K562 (cell line): ENCODE data around the gene GEMIN2. TPM values are rescaled to one million over a fixed set of nuclear protein-coding genes. Genes with fewer than 3 reads are reported as not detected.

Source experiments
- ATAC-seq: fragments of 200-7000 bp; cut with Tn5 transposase; 3 replicates; pipeline ENCODE4 v1.9.1; 2020; ENCODE audit warnings: moderate library complexity
- BruUV-seq: library from RNA; stranded (reverse); fragments of 400-500 nt; replicated peaks from 2 replicates; lab custom pipeline; 2021; lab: Mats Ljungman, UMichigan
- CTCF ChIA-PET: fragments of 300-600 bp; formaldehyde crosslinking; extraction: SDS; loops from one replicate; lab custom pipeline; 2021; ENCODE audit warnings: low intra/inter-chr PET ratio; lab: Yijun Ruan, JAX
- POLR2A ChIA-PET: fragments of 300-600, 350-650 bp; sonication (Branson Sonifier 250); formaldehyde crosslinking; extraction: SDS; loops from one replicate; lab custom pipeline; 2021; ENCODE audit warnings: antibody characterized with exemption, inconsistent platforms; lab: Yijun Ruan, JAX
- DNase-seq, 4 experiments: peaks; one replicate each; pipeline versions ENCODE4 v3.0.0 to v3.0.0-alpha.2; 2011 to 2018; ENCODE audit warnings: low spot score in 3 of 4, mixed read lengths in 3 of 4; ENCODE audit errors: extremely low read depth in 1 of 4
- FAIRE-seq: peaks from 2 replicates; lab custom pipeline; 2011; peaks lifted over from hg19 to GRCh38; lab: Jason Lieb, UNC
- H2AFZ ChIP-seq: 2 replicates; pipeline ENCODE4 v1.6.0; 2011; ENCODE audit warnings: low read depth, low read length, control low read depth, inconsistent platforms
- H3K27ac ChIP-seq: fragments of 200-600 bp; 3 replicates; pipeline ENCODE4 v1.8.0; 2011; ENCODE audit warnings: low read depth, mild to moderate bottlenecking, control low read depth, inconsistent platforms, low read length, moderate library complexity, mixed read lengths; ENCODE audit errors: extremely low read depth
- H3K27me3 ChIP-seq, 2 experiments: fragments of 300-600 bp in 1 of 2; 2 replicates in 1 of 2; 3 replicates in 1 of 2; pipeline versions ENCODE4 v1.6.0 to v1.8.0; 2011; ENCODE audit warnings: inconsistent platforms in 2 of 2, low read length in 2 of 2, mild to moderate bottlenecking in 1 of 2, mixed read lengths in 1 of 2, moderate library complexity in 1 of 2; ENCODE audit not compliant: control insufficient read depth in 2 of 2, insufficient read depth in 2 of 2
- H3K36me3 ChIP-seq: fragments of 300-600 bp; 3 replicates; pipeline ENCODE4 v1.8.0; 2011; ENCODE audit warnings: mild to moderate bottlenecking, low read length, inconsistent platforms; ENCODE audit not compliant: control insufficient read depth, insufficient read depth
- H3K4me1 ChIP-seq, 2 experiments: fragments of 200-600 bp in 1 of 2; replicated peaks in 1 of 2; 2 replicates in 1 of 2; 3 replicates in 1 of 2; pipeline versions ENCODE4 v1.5.1 to v1.8.0; 2011; ENCODE audit warnings: inconsistent platforms in 2 of 2, low read length in 2 of 2, mild to moderate bottlenecking in 1 of 2, mixed read lengths in 1 of 2, moderate library complexity in 1 of 2; ENCODE audit not compliant: control insufficient read depth in 2 of 2, insufficient read depth in 2 of 2
- H3K4me2 ChIP-seq: 2 replicates; pipeline ENCODE4 v1.6.1; 2011; ENCODE audit warnings: low read length, control low read depth, inconsistent platforms, mixed read lengths; ENCODE audit not compliant: insufficient read depth
- H3K4me3 ChIP-seq: fragments of 200-600 bp; sonication (generic), shearing (Covaris generic); 2 replicates; pipeline ENCODE4 v1.5.1; 2016; ENCODE audit warnings: control low read depth, inconsistent platforms
- H3K79me2 ChIP-seq: fragments of 200-600 bp; 3 replicates; pipeline ENCODE4 v1.8.0; 2011; ENCODE audit warnings: low read length, inconsistent platforms; ENCODE audit not compliant: control insufficient read depth, insufficient read depth
- H3K9ac ChIP-seq, 2 experiments: 2 replicates each; pipeline versions ENCODE4 v1.6.0 to v1.6.1; 2011; ENCODE audit warnings: low read depth in 2 of 2, low read length in 2 of 2, control low read depth in 1 of 2, inconsistent platforms in 1 of 2, mild to moderate bottlenecking in 1 of 2, mixed read lengths in 1 of 2; ENCODE audit not compliant: insufficient read depth in 1 of 2
- H3K9me1 ChIP-seq: one replicate; pipeline ENCODE4 v1.6.0; 2011; ENCODE audit warnings: inconsistent platforms, mild to moderate bottlenecking, low read length, moderate library complexity; ENCODE audit not compliant: control insufficient read depth, insufficient read depth
- H3K9me3 ChIP-seq: replicated peaks from 2 replicates; pipeline ENCODE4 v1.5.1; 2011; ENCODE audit warnings: low read depth, low read length, inconsistent platforms; ENCODE audit not compliant: control insufficient read depth, insufficient read depth
- H4K20me1 ChIP-seq: replicated peaks from 2 replicates; pipeline ENCODE4 v1.6.1; 2011; ENCODE audit warnings: low read length, inconsistent platforms, mixed read lengths; ENCODE audit not compliant: control insufficient read depth, insufficient read depth
- ARNT ChIP-seq, 2 experiments: fragments of 450-650 bp; IDR thresholded peaks; 2 replicates each; pipeline ENCODE4 v1.6.1; 2016; ENCODE audit warnings: mild to moderate bottlenecking in 1 of 2
- BRCA1 ChIP-seq, 2 experiments: fragments of 450-650 bp in 1 of 2; sonication (generic) in 1 of 2; formaldehyde crosslinking in 1 of 2; IDR thresholded peaks; 2 replicates each; pipeline versions ENCODE4 v1.5.0 to v1.6.1; 2017 to 2020; ENCODE audit warnings: mild to moderate bottlenecking in 1 of 2, missing genetic modification reagents in 1 of 2
- FUS ChIP-seq: fragments of 200-400 bp; formaldehyde crosslinking; optimal IDR thresholded peaks from 2 replicates; pipeline ENCODE3; 2017; ENCODE audit warnings: low read depth, low read length
- GATAD2B ChIP-seq: fragments of 450-650 bp; IDR thresholded peaks from 2 replicates; pipeline ENCODE4 v1.6.1; 2017; ENCODE audit warnings: mild to moderate bottlenecking, borderline replicate concordance
- TAF9B ChIP-seq: fragments of 450-650 bp; IDR thresholded peaks from 2 replicates; pipeline ENCODE4 v1.6.1; 2018; ENCODE audit warnings: mild to moderate bottlenecking; ENCODE audit not compliant: partially characterized antibody
- TAL1 ChIP-seq: fragments of 450-650 bp; IDR thresholded peaks from 2 replicates; pipeline ENCODE4 v1.6.1; 2016; ENCODE audit warnings: mild to moderate bottlenecking
- THAP7 ChIP-seq: fragments of 250-450 bp; sonication (Bioruptor Pico); IDR thresholded peaks from 2 replicates; pipeline ENCODE4 v1.5.0; 2021
- THRAP3 ChIP-seq: fragments of 450-650 bp; IDR thresholded peaks from 2 replicates; pipeline ENCODE4 v1.6.1; 2016; ENCODE audit warnings: mild to moderate bottlenecking, inconsistent platforms, borderline replicate concordance
- ZNF133 ChIP-seq: fragments of 250-450 bp; sonication (Bioruptor Pico); IDR thresholded peaks from 2 replicates; pipeline ENCODE4 v1.4.0; 2020; ENCODE audit warnings: mild to moderate bottlenecking
- ZNF174 ChIP-seq: fragments of 250-450 bp; sonication (Bioruptor Pico); IDR thresholded peaks from 2 replicates; pipeline ENCODE4 v1.4.0; 2020; ENCODE audit warnings: mild to moderate bottlenecking
- ZNF23 ChIP-seq: fragments of 250-450 bp; sonication (Bioruptor Pico); IDR thresholded peaks from 2 replicates; pipeline ENCODE4 v1.4.0; 2020; ENCODE audit warnings: mild to moderate bottlenecking
- ZNF609 ChIP-seq: sonication (generic); formaldehyde crosslinking; IDR thresholded peaks from 2 replicates; pipeline ENCODE4 v1.8.1; 2023; ENCODE audit warnings: missing genetic modification reagents, mild to moderate bottlenecking, borderline replicate concordance
- ZNF79 ChIP-seq: fragments of 250-450 bp; sonication (Bioruptor Pico); IDR thresholded peaks from 2 replicates; pipeline ENCODE4 v1.4.0; 2020; ENCODE audit warnings: low read depth, mild to moderate bottlenecking, moderate library complexity
- WGBS: fragments of 100-300 bp; shearing (Covaris generic); methylation state at CpG from one replicate; pipeline ENCODE4 v1.1.6; 2016; ENCODE audit warnings: low coverage, mixed read lengths; ENCODE audit not compliant: insufficient coverage; ENCODE audit errors: missing lambda C conversion rate; 5-methylcytosine and 5-hydroxymethylcytosine counted together
- in situ Hi-C: fragments of 300-500 bp; cut with MboI; formaldehyde crosslinking; loops from 4 replicates; pipeline ENCODE4 v1.15.0; 2018; ENCODE audit warnings: inconsistent platforms, mixed read lengths
- intact Hi-C: fragments of 100-400 bp; cut with micrococcal nuclease; formaldehyde crosslinking; loops from 2 replicates; pipeline ENCODE4 v1.14.2; 2022
- polyA plus RNA-seq, 8 experiments: library from polyadenylated mRNA; depleted of rRNA in 4 of 8; stranded (reverse) in 5 of 8; unstranded in 3 of 8; fragments of >200 nt; fragmentation: Nextera tagmentation in 2 of 8; fragmentation: Illumina TruSeq in 1 of 8; extraction: Ambion mirVana in 2 of 8; extraction: Trizol in 1 of 8; gene quantifications; 2 replicates each; pipeline versions ENCODE4 v1.2.1 to v1.2.3, GENCODE V29; 2011 to 2014; ENCODE audit warnings: inconsistent platforms in 1 of 8, missing spikeins in 1 of 8
- total RNA-seq, 7 experiments: library from RNA; depleted of rRNA in 6 of 7; stranded (reverse); fragments of >200 nt in 6 of 7; fragmentation: Illumina TruSeq in 2 of 7; extraction: Trizol in 2 of 7; gene quantifications; 2 replicates each; pipeline versions ENCODE4 v1.2.1 to v1.2.3, GENCODE V29; 2011 to 2021; ENCODE audit warnings: low replicate concordance in 1 of 7

The GEMIN2 gene
- total and polyA plus RNA-seq, 9 of the 15 experiments (the other 6 are each of a cell fraction or from before 2014, with no cell fraction given), result 23.0 to 87.6 (median 45.5) TPM

- no peak overlapping the region for H2AFZ ChIP-seq
- intact Hi-C loops, result no loop called here
- H3K27ac ChIP-seq, result no peak overlapping the region
- TF ChIP-seq BRCA1 (IDR thresholded peaks at IDR 0.05) (no peak), BRCA1 (CRISPR knock-in tag; IDR thresholded peaks at IDR 0.05) (no peak), ZNF79 (CRISPR knock-in tag) (no peak), THAP7 (CRISPR knock-in tag) (no peak), TAF9B (no peak), ZNF133 (CRISPR knock-in tag) (no peak), GATAD2B (no peak), THRAP3 (no peak), TAL1 (no peak), ARNT (IDR thresholded peaks at IDR 0.05) (no peak), ZNF23 (CRISPR knock-in tag) (no peak), ZNF609 (no peak), FUS (no peak), ZNF174 (CRISPR knock-in tag) (no peak)
- TF ChIP-seq, all 486 proteins: peak for 0
- ATAC-seq (no peak), DNase-seq (no peak), FAIRE-seq (no peak)
- Histone ChIP-seq H3K9me3 (no peaks in the 10 kb centered on the region), H3K9me1 (no peaks in the 10 kb centered on the region), H4K20me1 (no peaks in the 10 kb centered on the region), H3K9ac (no peak overlapping the region), H3K79me2 (no peaks in the 10 kb centered on the region), H3K4me1 (no peaks in the 10 kb centered on the region), H3K4me2 (no peak overlapping the region), H3K27me3 (no peaks in the 10 kb centered on the region), H3K4me3 (no peak overlapping the region), H3K36me3 (peaks cover 11% of the 10 kb centered on the region; the same call in 1 of the 3 replicates)
- in situ Hi-C loops, result no loop called here
- ChIA-PET CTCF (no interaction called here), POLR2A (no interaction called here)
- 63% methylated on average over 2 of the region's 2 CpGs for WGBS
- BruUV-seq, result no TSS peak
Measured at GRCh38 chr14:39071096-39071495, 43.0 kb upstream of the GEMIN2 start.
